HG03103 (cell line): ENCODE measurements around the gene ADAMTSL2.

ENCODE experiments used
- ATAC-seq: cut with Tn5 transposase; IDR thresholded peaks from one replicate; pipeline ENCODE4 v1.9.1; 2021; ENCODE audit warnings: low read depth; ENCODE audit not compliant: unreplicated experiment

ADAMTSL2 gene

DNA sequence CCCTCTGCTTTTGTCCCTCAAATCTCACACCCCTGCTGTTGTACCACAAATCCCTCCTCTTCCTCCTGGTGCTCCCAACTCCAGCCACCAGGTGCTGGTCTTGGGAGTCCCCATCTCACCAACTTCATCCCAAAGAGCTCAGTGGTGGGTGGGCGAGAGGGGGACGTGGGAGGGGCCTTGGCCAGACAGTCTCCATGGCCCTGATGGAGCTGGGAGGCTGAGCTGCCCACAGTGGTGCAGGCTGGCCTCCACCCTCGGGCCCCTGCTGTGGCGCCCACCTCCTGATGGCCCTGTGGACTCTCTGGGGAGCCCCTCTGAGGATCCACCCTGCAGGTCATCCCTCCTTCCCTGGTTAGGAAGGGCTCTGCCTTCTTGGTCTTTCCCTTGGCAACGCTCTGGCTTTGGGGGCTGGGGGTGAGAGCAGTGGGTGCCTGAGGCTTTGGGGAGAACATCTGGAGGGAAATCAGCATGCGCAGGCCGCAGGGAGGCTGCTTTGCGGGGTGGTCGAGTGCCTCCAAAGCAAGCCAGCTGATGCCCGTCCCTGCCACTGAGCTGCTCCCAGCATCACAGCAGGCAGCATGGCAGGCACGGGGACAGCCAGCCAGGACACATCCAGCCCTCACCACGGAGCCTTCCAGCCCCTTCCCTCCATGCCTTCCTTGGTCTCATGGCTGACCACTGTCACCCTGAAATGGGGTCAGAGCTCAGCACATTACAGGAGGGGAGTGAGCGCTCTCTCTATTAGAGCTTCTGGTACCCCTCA, 82.3 kb downstream of the ADAMTSL2 start:
- no peak for ATAC-seq

DNA sequence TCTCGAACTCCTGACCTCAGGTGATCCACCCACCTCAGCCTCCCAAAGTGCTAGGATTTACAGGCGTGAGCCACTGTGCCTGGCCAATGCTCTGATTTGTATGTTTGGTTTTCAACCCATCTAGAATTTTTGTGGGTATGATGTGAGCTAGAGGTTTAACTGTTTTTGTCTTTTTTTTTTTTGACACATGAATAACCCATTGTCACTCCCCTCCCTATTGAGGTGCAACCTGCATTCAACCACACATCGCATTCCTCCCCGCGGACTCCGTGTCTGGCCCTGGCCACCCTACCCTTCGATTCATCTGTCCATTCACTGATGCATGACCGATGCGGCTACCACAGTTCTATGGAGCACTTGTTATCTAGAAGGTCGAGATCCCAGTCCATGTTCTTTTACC, 84.2 kb downstream of the ADAMTSL2 start:
- no peak for ATAC-seq

DNA sequence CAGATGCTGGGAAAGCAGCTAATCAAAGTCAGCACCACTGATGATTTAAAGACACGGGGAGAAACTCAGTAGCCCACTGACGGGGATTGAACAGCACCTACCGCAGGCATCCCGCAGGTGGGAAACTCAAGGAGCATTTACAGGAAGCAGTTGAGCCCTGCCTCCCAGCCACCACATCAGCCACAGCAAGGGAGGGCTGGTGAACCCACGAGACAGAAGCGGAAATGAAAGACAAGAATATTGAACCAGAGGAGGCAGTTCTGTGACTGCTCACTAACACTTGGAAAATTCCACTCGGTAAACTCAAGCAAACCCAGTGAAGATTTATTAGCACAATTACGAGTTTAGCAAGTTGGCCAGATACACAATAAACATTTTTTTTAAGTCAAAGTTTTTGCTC, 85.3 kb downstream of the ADAMTSL2 start:
- ATAC-seq = no peak

DNA sequence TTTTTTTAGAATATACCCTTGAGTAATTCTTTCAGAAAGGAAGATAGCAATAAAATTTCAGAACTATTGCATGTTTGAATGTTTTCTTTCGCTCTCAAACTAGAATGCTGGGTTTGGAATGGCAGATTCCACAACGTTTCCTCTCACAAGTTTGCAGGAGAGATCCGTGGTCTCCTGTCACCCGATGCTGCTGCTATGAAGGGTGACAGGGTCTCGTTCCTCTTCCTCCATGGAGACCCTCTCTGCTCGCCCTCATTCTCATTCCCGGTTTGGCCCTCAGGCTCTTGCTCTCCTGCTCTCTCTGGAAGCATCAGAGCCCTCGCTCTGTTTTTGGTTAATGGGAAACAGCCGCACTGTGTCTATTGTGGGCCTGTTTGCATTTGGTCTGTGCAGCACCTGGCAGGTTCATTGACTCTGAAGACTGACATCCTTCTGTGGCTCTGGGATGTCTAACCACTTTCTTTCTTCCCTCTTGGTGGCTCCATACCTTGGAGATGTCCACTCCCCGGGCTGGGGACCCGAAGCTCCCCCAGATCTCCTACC, 87.3 kb downstream of the ADAMTSL2 start:
- ATAC-seq = no peak

DNA sequence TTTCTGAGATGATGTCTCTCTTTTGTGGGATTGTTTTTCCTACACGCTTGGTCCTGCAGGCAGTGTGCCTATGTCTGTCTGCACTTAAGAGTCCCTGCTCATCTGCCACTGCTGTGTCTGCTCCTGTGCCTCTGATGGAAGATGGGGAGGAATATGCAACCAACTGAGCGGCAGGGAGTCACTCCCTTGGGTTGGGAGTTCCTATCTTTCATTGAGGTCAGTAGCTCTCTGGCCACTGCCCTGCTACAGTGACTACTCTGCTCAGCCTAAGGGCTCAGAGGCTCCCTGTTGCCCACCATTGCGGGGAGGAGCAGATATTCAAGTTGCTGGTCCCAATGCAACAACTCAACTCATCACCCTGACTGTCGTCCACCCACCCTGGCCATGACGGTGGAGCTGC, 88.1 kb downstream of the ADAMTSL2 start:
- no peak for ATAC-seq
